GM12892 (cell line): ENCODE results near the gene ZNF638.

Source experiments
- POLR2A ChIP-seq: IDR thresholded peaks from 2 replicates; pipeline ENCODE4 v1.6.1; 2011; ENCODE audit warnings: low read depth, low read length, control low read depth
- POLR2AphosphoS5 ChIP-seq: IDR thresholded peaks from 2 replicates; pipeline ENCODE4 v1.6.1; 2011; ENCODE audit warnings: low read depth, low read length, control low read depth

DNA sequence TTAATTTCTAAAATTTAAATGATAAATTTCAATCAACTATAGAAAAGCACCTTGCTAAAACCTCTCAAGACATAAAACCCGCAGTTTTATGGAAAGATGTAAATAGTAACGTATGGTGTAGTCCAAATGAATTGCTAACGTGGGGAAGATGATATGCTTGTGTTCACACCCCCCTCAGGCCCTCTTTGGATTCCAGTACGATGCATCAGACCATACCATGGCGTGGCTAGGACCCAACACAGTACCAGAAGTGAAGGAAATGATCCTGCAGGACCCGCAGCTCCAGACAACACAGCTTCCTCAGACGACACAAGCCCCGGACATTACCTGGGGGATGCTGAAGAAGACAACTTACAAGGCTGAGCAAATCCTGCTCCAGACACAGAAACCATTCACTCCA, 61.6 kb downstream of the ZNF638 start:
- TF ChIP-seq POLR2A (no peak), POLR2AphosphoS5 (no peak)
